IMR-90 (cell line): ENCODE results near the gene SNRK. TPM values are rescaled to one million over a fixed set of nuclear protein-coding genes. Genes with fewer than 3 reads are reported as not detected.

Experiments used
- ATAC-seq: fragments of 200-7000 bp; cut with Tn5 transposase; 2 replicates; pipeline ENCODE4 v1.9.1; 2020; ENCODE audit warnings: low read depth, mild to moderate bottlenecking, moderate library complexity
- BruUV-seq: library from RNA; stranded (reverse); fragments of 400-500 nt; replicated peaks from 2 replicates; lab custom pipeline; 2021; lab: Mats Ljungman, UMichigan
- CTCF ChIA-PET: fragments of 300-600 bp; formaldehyde crosslinking; extraction: SDS; loops from one replicate; lab custom pipeline; 2021; ENCODE audit warnings: antibody characterized with exemption; lab: Yijun Ruan, JAX
- POLR2A ChIA-PET: fragments of 300-600 bp; sonication (Branson Sonifier 250); formaldehyde crosslinking; loops from one replicate; lab custom pipeline; 2022; ENCODE audit warnings: antibody characterized with exemption; ENCODE audit not compliant: unreplicated experiment; lab: Charles Lee
- DNase-seq: peaks from one replicate; pipeline ENCODE4 v3.0.0; 2013
- H2AFZ ChIP-seq: replicated peaks from 2 replicates; pipeline ENCODE3; 2013; ENCODE audit warnings: low read length, mild to moderate bottlenecking; ENCODE audit not compliant: poor library complexity
- H2AK5ac ChIP-seq: 2 replicates; pipeline ENCODE4 v1.6.1; 2013; ENCODE audit warnings: low read depth, low read length, inconsistent platforms
- H2AK9ac ChIP-seq: replicated peaks from 2 replicates; pipeline ENCODE3; 2013; ENCODE audit warnings: mild to moderate bottlenecking, low read depth, low read length, moderate library complexity; ENCODE audit not compliant: poor library complexity
- H2BK120ac ChIP-seq: 2 replicates; pipeline ENCODE4 v1.6.1; 2013; ENCODE audit warnings: low read depth, low read length, inconsistent platforms
- H2BK15ac ChIP-seq: 3 replicates; pipeline ENCODE4 v1.6.1; 2013; ENCODE audit warnings: low read depth, low read length, inconsistent platforms
- H2BK20ac ChIP-seq: 2 replicates; pipeline ENCODE4 v1.6.1; 2013; ENCODE audit warnings: low read depth, mild to moderate bottlenecking, inconsistent platforms, low read length, moderate library complexity
- H2BK5ac ChIP-seq: 2 replicates; pipeline ENCODE4 v1.6.1; 2013; ENCODE audit warnings: mild to moderate bottlenecking, low read depth, low read length, inconsistent platforms; ENCODE audit not compliant: poor library complexity, severe bottlenecking
- H3K14ac ChIP-seq: replicated peaks from 2 replicates; pipeline ENCODE4 v1.6.1; 2013; ENCODE audit warnings: low read depth, low read length, inconsistent platforms
- H3K18ac ChIP-seq: 2 replicates; pipeline ENCODE4 v1.6.1; 2013; ENCODE audit warnings: low read depth, low read length, control low read depth
- H3K23ac ChIP-seq: 2 replicates; pipeline ENCODE4 v1.6.1; 2013; ENCODE audit warnings: low read depth, low read length, inconsistent platforms
- H3K27ac ChIP-seq: 2 replicates; pipeline ENCODE4 v1.5.1; 2013; ENCODE audit warnings: mild to moderate bottlenecking, control low read depth, low read length; ENCODE audit not compliant: insufficient read depth
- H3K27me3 ChIP-seq: 2 replicates; pipeline ENCODE4 v1.6.1; 2013; ENCODE audit warnings: low read length; ENCODE audit not compliant: control insufficient read depth, insufficient read depth
- H3K36me3 ChIP-seq: 2 replicates; pipeline ENCODE4 v1.6.1; 2013; ENCODE audit warnings: low read length, mixed read lengths; ENCODE audit not compliant: control insufficient read depth, insufficient read depth
- H3K4ac ChIP-seq: 2 replicates; pipeline ENCODE4 v1.6.1; 2013; ENCODE audit warnings: low read depth, low read length, inconsistent platforms
- H3K4me1 ChIP-seq: 2 replicates; pipeline ENCODE4 v1.6.1; 2013; ENCODE audit warnings: low read length, mixed read lengths; ENCODE audit not compliant: control insufficient read depth, insufficient read depth
- H3K4me2 ChIP-seq: 2 replicates; pipeline ENCODE4 v1.6.1; 2013; ENCODE audit warnings: low read depth, mild to moderate bottlenecking, control low read depth, low read length, moderate library complexity
- H3K4me3 ChIP-seq: 2 replicates; pipeline ENCODE4 v1.5.1; 2013; ENCODE audit warnings: low read depth, mild to moderate bottlenecking, control low read depth, low read length, moderate library complexity; ENCODE audit not compliant: insufficient read depth
- H3K56ac ChIP-seq: 2 replicates; pipeline ENCODE4 v1.6.1; 2013; ENCODE audit warnings: low read length, inconsistent platforms; ENCODE audit not compliant: insufficient read depth; ENCODE audit errors: extremely low read depth
- H3K79me1 ChIP-seq, 2 experiments: 2 replicates each; pipeline ENCODE4 v1.6.1; 2013; ENCODE audit warnings: low read length in 2 of 2, inconsistent platforms in 1 of 2, low read depth in 1 of 2
- H3K9ac ChIP-seq: 2 replicates; pipeline ENCODE4 v1.6.1; 2013; ENCODE audit warnings: low read depth, low read length, control low read depth
- H3K9me1 ChIP-seq: 2 replicates; pipeline ENCODE4 v1.6.1; 2013; ENCODE audit warnings: low read length, inconsistent platforms; ENCODE audit not compliant: insufficient read depth
- H3K9me3 ChIP-seq: 2 replicates; pipeline ENCODE4 v1.6.1; 2013; ENCODE audit warnings: low read length; ENCODE audit not compliant: control insufficient read depth, insufficient read depth
- H4K20me1 ChIP-seq: 2 replicates; pipeline ENCODE4 v1.6.1; 2013; ENCODE audit warnings: low read length, inconsistent platforms; ENCODE audit not compliant: insufficient read depth
- H4K5ac ChIP-seq: 2 replicates; pipeline ENCODE4 v1.6.1; 2013; ENCODE audit warnings: mild to moderate bottlenecking, low read depth, low read length, control low read depth
- H4K8ac ChIP-seq, 2 experiments: 2 replicates each; pipeline ENCODE4 v1.6.1; 2013; ENCODE audit warnings: low read depth in 2 of 2, low read length in 2 of 2, control low read depth in 1 of 2, inconsistent platforms in 1 of 2
- H4K91ac ChIP-seq: 2 replicates; pipeline ENCODE4 v1.6.1; 2013; ENCODE audit warnings: low read depth, low read length, inconsistent platforms; ENCODE audit not compliant: insufficient read depth
- BHLHE40 ChIP-seq: fragments of 150-350 bp; IDR thresholded peaks from 2 replicates; pipeline ENCODE4 v1.6.1; 2016; ENCODE audit warnings: mild to moderate bottlenecking, low read depth, low read length
- CHD1 ChIP-seq: IDR thresholded peaks from 2 replicates; pipeline ENCODE4 v1.6.1; 2012; ENCODE audit warnings: low read depth, low read length, improper control_type of control experiment
- RAD21 ChIP-seq: IDR thresholded peaks from 2 replicates; pipeline ENCODE4 v1.6.1; 2012; ENCODE audit warnings: low read length, improper control_type of control experiment
- RCOR1 ChIP-seq: IDR thresholded peaks from 2 replicates; pipeline ENCODE4 v1.6.1; 2012; ENCODE audit warnings: mild to moderate bottlenecking, low read length, improper control_type of control experiment; ENCODE audit not compliant: insufficient replicate concordance
- WGBS, 2 experiments: methylation state at CpG; one replicate each; pipeline versions ENCODE4 v1.1.5 to v1.1.7; 2013; ENCODE audit warnings: missing lambda C conversion rate in 2 of 2; ENCODE audit not compliant: insufficient read length in 1 of 2; ENCODE audit errors: extremely low coverage in 2 of 2; 5-methylcytosine and 5-hydroxymethylcytosine counted together
- dilution Hi-C: fragments of 300-500 bp; cut with HindIII; formaldehyde crosslinking; loops from one replicate; pipeline ENCODE4 v1.14.3; 2018; ENCODE audit warnings: low sequenced_read_pairs; ENCODE audit not compliant: unreplicated experiment
- in situ Hi-C: fragments of 300-500 bp; cut with MboI; formaldehyde crosslinking; loops from 3 replicates; pipeline ENCODE4 v1.14.3; 2019; ENCODE audit warnings: low sequenced_read_pairs, inconsistent platforms, mixed read lengths
- intact Hi-C: fragments of 100-400 bp; cut with micrococcal nuclease; formaldehyde crosslinking; loops from 2 replicates; pipeline ENCODE4 v1.10.0; 2022
- polyA plus RNA-seq, 3 experiments: library from polyadenylated mRNA; depleted of rRNA; stranded (reverse); fragments of >200 nt; gene quantifications; 2 replicates each; pipeline ENCODE4 v1.2.3, GENCODE V29; 2012; ENCODE audit warnings: low replicate concordance in 1 of 3
- total RNA-seq: library from RNA; depleted of rRNA; stranded (reverse); fragments of >200 nt; gene quantifications from 2 replicates; pipeline ENCODE4 v1.2.3, GENCODE V29; 2012

Gene SNRK
- total and polyA plus RNA-seq, 2 of the 4 experiments (the other 2 are of a cell fraction), result 4.7 to 23.1 TPM

GRCh38 chr3:43364926-43365325 is 78.6 kb downstream of the SNRK start:
- no peaks in the 10 kb centered on the region for H3K9me3 ChIP-seq
- no TSS peak for BruUV-seq
- TF ChIP-seq CHD1 (no peak), RAD21 (no peak), BHLHE40 (no peak), RCOR1 (no peak)
- no peak overlapping the region for H3K27ac ChIP-seq
- H2BK120ac ChIP-seq, result no peak overlapping the region
- no peaks in the 10 kb centered on the region for H3K27me3 ChIP-seq
- no peak overlapping the region for H2BK20ac ChIP-seq
- H3K4me3 ChIP-seq, result no peak overlapping the region
- H3K4ac ChIP-seq, result no peak overlapping the region
- no peak overlapping the region for H2BK5ac ChIP-seq
- no peak for DNase-seq
- dilution Hi-C loops (no loop called here), intact Hi-C loops (no loop called here), in situ Hi-C loops (no loop called here)
- ATAC-seq, result no peak
- H3K9me1 ChIP-seq, result peaks cover 9% of the 10 kb centered on the region
- no peak overlapping the region for H3K4me2 ChIP-seq
- H4K20me1 ChIP-seq, result no peaks in the 10 kb centered on the region
- H4K8ac ChIP-seq, result no peak overlapping the region
- CTCF ChIA-PET, result no interaction called here
- H4K5ac ChIP-seq, result no peak overlapping the region
- 100% methylated on average over 1 of the region's 14 CpGs; no CpG with 5 or more reads in 1 of the 2 experiments for WGBS, 2 experiments
- H3K14ac ChIP-seq, result no peak overlapping the region
- H2BK15ac ChIP-seq, result no peak overlapping the region
- no peak overlapping the region for H3K23ac ChIP-seq
- no peak overlapping the region for H3K9ac ChIP-seq
- POLR2A ChIA-PET, result no interaction called here
- H3K36me3 ChIP-seq, result peaks cover 10% of the 10 kb centered on the region; the same call in 1 of the 2 replicates
- no peak overlapping the region for H3K18ac ChIP-seq
- no peak overlapping the region for H4K91ac ChIP-seq
- H3K56ac ChIP-seq, result no peak overlapping the region
- no peaks in the 10 kb centered on the region for H3K79me1 ChIP-seq
- H2AFZ ChIP-seq, result no peak overlapping the region
- H2AK9ac ChIP-seq, result peak overlapping the region; percentile 50
- peaks cover 7% of the 10 kb centered on the region; the same call in 1 of the 2 replicates for H3K4me1 ChIP-seq
- no peak overlapping the region for H2AK5ac ChIP-seq
